Right forelimb (tissue), 1 donor: ENCODE results near the gene CWC22.
"Not testable (repeated sequence)": the region's sequence is repeated elsewhere in the genome, so short reads cannot be mapped to it uniquely, and the experiment has no call there.

ENCODE experiments used
- DNase-seq: peaks from one replicate; pipeline ENCODE4 v3.0.0-alpha.2; 2018

The CWC22 gene

GRCh38 chr2:180002198-180002770 is 4.8 kb downstream of the CWC22 start:
- no peak for DNase-seq

- no peak for DNase-seq
These were observed 5.4 kb downstream of the CWC22 start for GRCh38 chr2:180001726-180002125.

GRCh38 chr2:180000434-180000833 is 6.7 kb downstream of the CWC22 start:
- DNase-seq: no peak

- DNase-seq: no peak
These were observed 8.1 kb downstream of the CWC22 start for GRCh38 chr2:179999000-179999399.

- DNase-seq: no peak
These were observed 11.2 kb downstream of the CWC22 start for GRCh38 chr2:179995741-179996515.

GRCh38 chr2:179991344-179991743 is 15.8 kb downstream of the CWC22 start:
- no peak for DNase-seq

- DNase-seq: no peak
These were observed 16.3 kb downstream of the CWC22 start for GRCh38 chr2:179990676-179991317.

- DNase-seq: no peak
These were observed 19.2 kb downstream of the CWC22 start for GRCh38 chr2:179987916-179988315.

GRCh38 chr2:179985163-179985820 is 21.8 kb downstream of the CWC22 start:
- no peak for DNase-seq

- DNase-seq: no peak
These were observed 23.7 kb downstream of the CWC22 start for GRCh38 chr2:179983250-179983932.

- no peak for DNase-seq
These were observed 26.0 kb downstream of the CWC22 start for GRCh38 chr2:179981085-179981484.

- DNase-seq: no peak
These were observed 32.3 kb downstream of the CWC22 start for GRCh38 chr2:179974761-179975160.

GRCh38 chr2:179966778-179967394 is 40.2 kb downstream of the CWC22 start:
- no peak for DNase-seq

GRCh38 chr2:179965291-179966258 is 41.5 kb downstream of the CWC22 start:
- DNase-seq: no peak

GRCh38 chr2:179963626-179964025 is 43.5 kb downstream of the CWC22 start:
- DNase-seq: no peak

- DNase-seq: not testable (repeated sequence)
These were observed 48.8 kb downstream of the CWC22 start for GRCh38 chr2:179958251-179958650.

- DNase-seq: no peak
These were observed 53.1 kb downstream of the CWC22 start for GRCh38 chr2:179954026-179954425.

GRCh38 chr2:179953359-179953758 is 53.7 kb downstream of the CWC22 start:
- no peak for DNase-seq

- DNase-seq: no peak
These were observed 54.4 kb downstream of the CWC22 start for GRCh38 chr2:179952658-179953057.

- no peak for DNase-seq
These were observed 55.4 kb downstream of the CWC22 start for GRCh38 chr2:179951680-179952079.

- no peak for DNase-seq
These were observed 56.7 kb downstream of the CWC22 start for GRCh38 chr2:179950391-179950790.
